CMK (cell line): ENCODE measurements around the gene SMG1.

ENCODE experiments used
- DNase-seq: peaks from one replicate; pipeline ENCODE4 v3.0.0-alpha.2; 2010; ENCODE audit warnings: low read depth

SMG1 gene

GRCh38 chr16:18852647-18853046 lies 73.6 kb downstream of the SMG1 start:
- DNase-seq, result no peak

- no peak for DNase-seq
These were observed 79.8 kb downstream of the SMG1 start for GRCh38 chr16:18846416-18846815.

GRCh38 chr16:18842565-18842964 lies 83.6 kb downstream of the SMG1 start:
- DNase-seq, result no peak

- DNase-seq, result no peak
These were observed 84.2 kb downstream of the SMG1 start for GRCh38 chr16:18841833-18842525.

DNA sequence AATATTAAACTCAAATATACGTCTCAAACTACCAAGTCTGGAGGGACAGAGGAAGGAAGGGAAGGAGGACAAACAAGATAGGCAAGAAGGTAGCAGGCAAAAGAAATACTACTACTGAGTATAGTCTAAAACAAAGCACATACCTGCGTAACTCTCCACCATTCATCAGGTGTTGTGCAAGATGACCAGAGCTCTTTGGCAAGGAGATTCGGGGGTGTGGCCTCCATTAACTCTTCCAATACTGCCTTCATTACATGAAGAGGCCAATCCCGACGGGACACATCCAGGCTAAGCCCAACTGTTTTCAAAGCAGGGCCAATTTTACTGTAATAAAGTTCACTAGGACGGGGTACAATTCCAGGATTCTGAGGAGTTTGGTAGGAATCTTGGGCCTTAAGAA lies 86.7 kb downstream of the SMG1 start:
- no peak for DNase-seq

- no peak for DNase-seq
These were observed 89.5 kb downstream of the SMG1 start for GRCh38 chr16:18836702-18837101.

- no peak for DNase-seq
These were observed 91.3 kb downstream of the SMG1 start for GRCh38 chr16:18834864-18835263.

- no peak for DNase-seq
These were observed 92.3 kb downstream of the SMG1 start for GRCh38 chr16:18833707-18834505.

- no peak for DNase-seq
These were observed 93.6 kb downstream of the SMG1 start for GRCh38 chr16:18832613-18833012.

- no peak for DNase-seq
These were observed 94.2 kb downstream of the SMG1 start for GRCh38 chr16:18832006-18832405.

GRCh38 chr16:18829251-18829650 lies 97.0 kb downstream of the SMG1 start:
- DNase-seq, result no peak

DNA sequence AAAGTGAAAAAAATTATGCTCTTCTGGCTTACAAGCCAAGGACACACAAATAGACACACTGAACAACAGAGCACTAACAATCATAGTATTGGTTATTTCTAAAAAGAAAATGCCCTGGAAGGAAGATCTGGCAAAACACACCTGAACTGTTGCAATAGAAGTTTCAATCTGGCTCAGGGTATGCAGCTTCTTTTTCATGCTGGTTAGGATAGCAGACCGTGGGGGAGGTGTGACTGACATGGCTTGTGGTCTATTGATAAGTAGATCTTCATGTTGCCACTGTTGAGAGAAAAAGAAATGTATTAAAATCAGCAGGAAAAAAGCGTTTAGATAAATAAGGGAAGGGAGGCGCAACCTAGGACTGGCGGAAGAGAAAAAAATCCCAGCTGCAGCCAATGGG lies 98.3 kb downstream of the SMG1 start:
- DNase-seq, result no peak

- DNase-seq, result no peak
These were observed 109.9 kb downstream of the SMG1 start for GRCh38 chr16:18816286-18816685.

GRCh38 chr16:18811925-18812324 lies 114.3 kb downstream of the SMG1 start:
- no peak for DNase-seq

GRCh38 chr16:18809165-18809564 lies 117.0 kb downstream of the SMG1 start:
- DNase-seq, result no peak

DNA sequence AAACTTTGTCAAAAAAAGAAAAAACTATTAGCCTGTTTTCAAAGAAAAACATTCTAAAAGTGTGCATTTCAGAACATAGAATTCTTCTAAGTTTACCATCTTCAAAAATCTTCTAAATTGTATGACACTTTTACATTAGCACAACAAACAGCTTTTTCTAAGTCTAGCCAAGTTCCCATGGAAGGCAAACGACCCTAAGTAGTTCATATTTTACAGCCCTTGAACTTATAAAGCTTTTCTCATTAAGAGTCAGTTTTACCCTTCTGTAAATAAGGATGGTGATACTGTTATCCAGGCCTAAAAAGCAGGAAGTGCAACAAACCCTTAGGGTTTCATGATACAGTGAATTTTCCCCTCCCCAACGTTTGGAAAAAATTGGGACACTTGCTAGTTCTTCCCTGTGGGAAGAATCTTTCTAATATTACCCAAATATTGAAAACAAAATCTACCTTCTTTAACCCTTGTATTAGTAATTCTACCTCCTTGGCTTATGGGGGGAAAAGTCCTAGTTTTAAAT lies 120.9 kb downstream of the SMG1 start:
- DNase-seq, result no peak

DNA sequence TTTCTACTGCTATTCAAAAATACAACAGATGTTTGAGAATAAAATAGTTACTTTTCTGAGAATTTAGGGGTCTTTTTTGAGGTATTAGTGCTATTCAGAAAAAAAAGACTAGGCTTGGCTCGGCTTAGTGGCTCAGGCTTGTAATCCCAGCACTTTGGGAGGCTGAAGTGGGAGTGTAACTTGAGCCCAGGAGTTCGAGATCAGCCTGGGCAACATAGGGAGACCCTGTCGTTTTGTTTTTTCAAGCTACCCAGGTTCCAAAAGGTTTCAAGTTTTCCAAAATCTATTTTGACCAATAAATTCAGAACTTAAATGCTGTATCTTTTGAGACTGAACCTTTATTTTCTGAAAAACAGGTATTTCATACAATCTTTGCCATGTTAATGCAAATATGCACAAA lies 121.7 kb downstream of the SMG1 start:
- DNase-seq, result no peak

- no peak for DNase-seq
These were observed 122.4 kb downstream of the SMG1 start for GRCh38 chr16:18803569-18804462.

- DNase-seq, result no peak
These were observed 123.4 kb downstream of the SMG1 start for GRCh38 chr16:18802767-18803343.

DNA sequence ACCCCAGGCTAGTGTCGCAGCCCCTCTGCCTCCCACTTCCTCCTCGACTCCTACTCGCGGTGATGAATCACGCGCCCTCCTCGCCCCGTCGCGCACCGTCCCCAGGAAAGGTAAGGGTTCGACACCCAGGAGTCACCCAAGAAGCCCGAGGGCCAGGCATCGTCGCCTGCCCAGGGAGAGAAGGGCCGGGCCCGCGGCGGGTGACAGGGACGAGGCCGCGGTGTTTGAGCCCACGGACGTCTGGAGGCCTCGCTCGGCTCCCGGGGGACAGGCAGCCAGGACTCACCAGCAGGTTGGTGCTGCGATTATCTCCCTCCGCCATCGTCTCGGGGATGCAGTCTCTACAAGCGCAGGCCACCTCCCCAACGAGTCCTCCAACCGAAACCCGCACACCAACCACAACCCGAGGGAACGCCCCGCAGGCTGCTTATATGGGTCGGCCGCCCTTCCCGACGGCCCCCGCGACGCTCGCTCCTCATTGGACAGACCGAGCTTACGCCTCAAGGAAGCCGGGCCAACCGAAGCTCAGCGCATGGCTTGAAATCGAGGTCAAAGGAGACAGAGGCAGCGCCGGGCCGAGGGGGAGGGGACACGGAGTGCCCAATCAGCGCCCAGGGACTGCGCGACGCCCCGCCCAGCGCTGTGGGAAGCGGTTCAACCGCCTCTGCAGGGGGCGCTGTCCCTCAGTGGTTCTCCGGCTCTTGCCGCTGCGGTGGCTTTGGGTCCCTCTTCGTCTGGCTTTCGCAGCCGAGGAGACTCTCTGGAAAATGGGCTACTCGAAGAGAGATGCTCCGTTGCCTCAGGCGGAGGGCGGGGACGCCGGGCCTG lies 124.8 kb downstream of the SMG1 start, which contains the start of gene ARL6IP1:
Gene ARL6IP1 (minus strand): TSS at position 405 of the 828 bp plus-strand sequence. CDS start 83 bp downstream, at position 322.
- peak; percentile 99 for DNase-seq

GRCh38 chr16:18800775-18801144 lies 125.4 kb downstream of the SMG1 start:
- DNase-seq, result no peak
